Liver (tissue), 3 donors: ENCODE results near the gene NPIPA5.

ENCODE experiments used
- EGR1 ChIP-seq, 2 donors: IDR thresholded peaks; 2 replicates each; pipeline ENCODE4 v1.6.1; 2016 to 2018; ENCODE audit warnings: antibody characterized with exemption in 2 of 2, low read depth in 2 of 2
- JUND ChIP-seq, 2 donors: IDR thresholded peaks; 2 replicates each; pipeline ENCODE4 v1.6.1; 2016; ENCODE audit warnings: antibody characterized with exemption in 2 of 2
- RAD21 ChIP-seq, 2 donors: IDR thresholded peaks; 2 replicates each; pipeline ENCODE4 v1.6.1; 2016; ENCODE audit warnings: antibody characterized with exemption in 2 of 2, mild to moderate bottlenecking in 2 of 2
- SP1 ChIP-seq: IDR thresholded peaks from 2 replicates; pipeline ENCODE4 v1.6.1; 2018; ENCODE audit warnings: antibody characterized with exemption, mild to moderate bottlenecking
- TF ChIP-seq, protein P1 (sequence below): fragments of 150-350 bp; IDR thresholded peaks from 2 replicates; pipeline ENCODE4 v1.5.1; 2017; ENCODE audit warnings: improper control_type of control experiment, low read depth, low read length; ENCODE audit not compliant: missing input control
- TF ChIP-seq, protein P2 (sequence below): IDR thresholded peaks from 2 replicates; pipeline ENCODE4 v1.6.1; 2016; ENCODE audit warnings: antibody characterized with exemption, mild to moderate bottlenecking
- donor health status: healthy.
- donor health status: healthy.

DNA sequence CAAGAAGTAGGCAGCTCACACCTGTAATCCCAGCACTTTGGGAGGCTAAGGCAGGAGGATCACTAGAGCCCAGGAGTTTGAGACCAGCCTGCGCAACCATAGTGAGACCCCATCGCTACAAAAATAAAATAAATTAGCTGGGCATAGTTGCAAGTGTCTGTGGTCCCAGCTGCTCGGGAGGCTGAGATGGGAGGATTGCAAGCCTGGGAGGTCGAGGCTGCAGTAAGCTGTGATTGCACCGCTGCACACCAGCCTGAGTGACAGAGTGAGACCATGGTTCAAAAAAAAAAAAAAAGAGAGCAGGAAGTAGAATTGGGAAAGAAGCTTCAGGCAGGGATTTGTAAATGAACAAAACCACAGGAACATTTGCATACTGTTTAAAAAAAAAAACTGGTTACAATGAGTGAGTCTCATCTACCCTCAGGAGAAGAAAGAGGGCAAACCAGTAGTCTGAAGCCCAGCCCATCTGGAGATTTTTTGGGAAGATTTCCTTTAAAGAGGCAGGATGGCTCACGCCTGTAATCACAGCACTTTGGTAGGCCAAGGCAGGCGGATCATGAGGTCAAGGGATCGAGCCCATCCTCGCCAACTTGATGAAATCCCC, 25.4 kb upstream of the NPIPA5 start:
- TF ChIP-seq SP1 (no peak), JUND (IDR thresholded peaks at IDR 0.05) (no peak), RAD21 (IDR thresholded peaks at IDR 0.05) (no peak), EGR1 (IDR thresholded peaks at IDR 0.05; ENCODE audit: low read depth in 2 of 2) (no peak)
- TF ChIP-seq, protein P1, sequence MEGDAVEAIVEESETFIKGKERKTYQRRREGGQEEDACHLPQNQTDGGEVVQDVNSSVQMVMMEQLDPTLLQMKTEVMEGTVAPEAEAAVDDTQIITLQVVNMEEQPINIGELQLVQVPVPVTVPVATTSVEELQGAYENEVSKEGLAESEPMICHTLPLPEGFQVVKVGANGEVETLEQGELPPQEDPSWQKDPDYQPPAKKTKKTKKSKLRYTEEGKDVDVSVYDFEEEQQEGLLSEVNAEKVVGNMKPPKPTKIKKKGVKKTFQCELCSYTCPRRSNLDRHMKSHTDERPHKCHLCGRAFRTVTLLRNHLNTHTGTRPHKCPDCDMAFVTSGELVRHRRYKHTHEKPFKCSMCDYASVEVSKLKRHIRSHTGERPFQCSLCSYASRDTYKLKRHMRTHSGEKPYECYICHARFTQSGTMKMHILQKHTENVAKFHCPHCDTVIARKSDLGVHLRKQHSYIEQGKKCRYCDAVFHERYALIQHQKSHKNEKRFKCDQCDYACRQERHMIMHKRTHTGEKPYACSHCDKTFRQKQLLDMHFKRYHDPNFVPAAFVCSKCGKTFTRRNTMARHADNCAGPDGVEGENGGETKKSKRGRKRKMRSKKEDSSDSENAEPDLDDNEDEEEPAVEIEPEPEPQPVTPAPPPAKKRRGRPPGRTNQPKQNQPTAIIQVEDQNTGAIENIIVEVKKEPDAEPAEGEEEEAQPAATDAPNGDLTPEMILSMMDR: no peak
- TF ChIP-seq, protein P2, sequence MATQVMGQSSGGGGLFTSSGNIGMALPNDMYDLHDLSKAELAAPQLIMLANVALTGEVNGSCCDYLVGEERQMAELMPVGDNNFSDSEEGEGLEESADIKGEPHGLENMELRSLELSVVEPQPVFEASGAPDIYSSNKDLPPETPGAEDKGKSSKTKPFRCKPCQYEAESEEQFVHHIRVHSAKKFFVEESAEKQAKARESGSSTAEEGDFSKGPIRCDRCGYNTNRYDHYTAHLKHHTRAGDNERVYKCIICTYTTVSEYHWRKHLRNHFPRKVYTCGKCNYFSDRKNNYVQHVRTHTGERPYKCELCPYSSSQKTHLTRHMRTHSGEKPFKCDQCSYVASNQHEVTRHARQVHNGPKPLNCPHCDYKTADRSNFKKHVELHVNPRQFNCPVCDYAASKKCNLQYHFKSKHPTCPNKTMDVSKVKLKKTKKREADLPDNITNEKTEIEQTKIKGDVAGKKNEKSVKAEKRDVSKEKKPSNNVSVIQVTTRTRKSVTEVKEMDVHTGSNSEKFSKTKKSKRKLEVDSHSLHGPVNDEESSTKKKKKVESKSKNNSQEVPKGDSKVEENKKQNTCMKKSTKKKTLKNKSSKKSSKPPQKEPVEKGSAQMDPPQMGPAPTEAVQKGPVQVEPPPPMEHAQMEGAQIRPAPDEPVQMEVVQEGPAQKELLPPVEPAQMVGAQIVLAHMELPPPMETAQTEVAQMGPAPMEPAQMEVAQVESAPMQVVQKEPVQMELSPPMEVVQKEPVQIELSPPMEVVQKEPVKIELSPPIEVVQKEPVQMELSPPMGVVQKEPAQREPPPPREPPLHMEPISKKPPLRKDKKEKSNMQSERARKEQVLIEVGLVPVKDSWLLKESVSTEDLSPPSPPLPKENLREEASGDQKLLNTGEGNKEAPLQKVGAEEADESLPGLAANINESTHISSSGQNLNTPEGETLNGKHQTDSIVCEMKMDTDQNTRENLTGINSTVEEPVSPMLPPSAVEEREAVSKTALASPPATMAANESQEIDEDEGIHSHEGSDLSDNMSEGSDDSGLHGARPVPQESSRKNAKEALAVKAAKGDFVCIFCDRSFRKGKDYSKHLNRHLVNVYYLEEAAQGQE: no peak
